Measurements from ENCODE around the gene MIPEP.

The MIPEP gene

GRCh38 chr13:23680845-23681669, 208.1 kb downstream of the MIPEP start:
- DNase-seq (ENCODE audit: low read depth, low spot score), result no peak
